ENCODE measurements around the gene GPR45. TPM values are rescaled to one million over a fixed set of nuclear protein-coding genes. Genes with fewer than 3 reads are reported as not detected.

GPR45 gene
- total RNA-seq, 2 experiments from 2014 or later, result not detected

GRCh38 chr2:105244451-105244850 is 2.9 kb downstream of the GPR45 start:
- no peaks in the 10 kb centered on the region for H3K79me2 ChIP-seq (ENCODE audit: insufficient read depth, low read depth, low read length)
- no TSS peak for BruUV-seq (replicated peaks)
- ChIA-PET POLR2A (interaction anchor here (0.7 kb wide), 1 partner anchor 657 kb away, joined by 3 read pairs; no protein-coding TSS in a partner anchor), CTCF (ENCODE audit: unreplicated experiment) (no interaction called here)
- H3K4me2 ChIP-seq (ENCODE audit: low read length), result no peak overlapping the region
- no peaks in the 10 kb centered on the region for H3K9me3 ChIP-seq (ENCODE audit: low read length)
- DNase-seq (ENCODE audit: low spot score), result no peak
- H3K4me3 ChIP-seq (ENCODE audit: low read depth, low read length, poor library complexity, severe bottlenecking), result no peak overlapping the region
- TF ChIP-seq, protein P1, sequence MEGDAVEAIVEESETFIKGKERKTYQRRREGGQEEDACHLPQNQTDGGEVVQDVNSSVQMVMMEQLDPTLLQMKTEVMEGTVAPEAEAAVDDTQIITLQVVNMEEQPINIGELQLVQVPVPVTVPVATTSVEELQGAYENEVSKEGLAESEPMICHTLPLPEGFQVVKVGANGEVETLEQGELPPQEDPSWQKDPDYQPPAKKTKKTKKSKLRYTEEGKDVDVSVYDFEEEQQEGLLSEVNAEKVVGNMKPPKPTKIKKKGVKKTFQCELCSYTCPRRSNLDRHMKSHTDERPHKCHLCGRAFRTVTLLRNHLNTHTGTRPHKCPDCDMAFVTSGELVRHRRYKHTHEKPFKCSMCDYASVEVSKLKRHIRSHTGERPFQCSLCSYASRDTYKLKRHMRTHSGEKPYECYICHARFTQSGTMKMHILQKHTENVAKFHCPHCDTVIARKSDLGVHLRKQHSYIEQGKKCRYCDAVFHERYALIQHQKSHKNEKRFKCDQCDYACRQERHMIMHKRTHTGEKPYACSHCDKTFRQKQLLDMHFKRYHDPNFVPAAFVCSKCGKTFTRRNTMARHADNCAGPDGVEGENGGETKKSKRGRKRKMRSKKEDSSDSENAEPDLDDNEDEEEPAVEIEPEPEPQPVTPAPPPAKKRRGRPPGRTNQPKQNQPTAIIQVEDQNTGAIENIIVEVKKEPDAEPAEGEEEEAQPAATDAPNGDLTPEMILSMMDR (conservative IDR thresholded peaks at IDR 0.05; ENCODE audit: low read length), result no peak
- no peak for TF ChIP-seq EZH2phosphoT487 (IDR thresholded peaks at IDR 0.05; ENCODE audit: borderline replicate concordance, low read depth, low read length)
- no peaks in the 10 kb centered on the region for H3K4me1 ChIP-seq (ENCODE audit: insufficient read depth, low read length, poor library complexity, severe bottlenecking)
- no peaks in the 10 kb centered on the region for H3K36me3 ChIP-seq (ENCODE audit: insufficient read depth, low read length)
- intact Hi-C loops (cut with micrococcal nuclease; ENCODE audit: unreplicated experiment), result no loop called here
- H3K27ac ChIP-seq (ENCODE audit: low read depth, low read length, poor library complexity, severe bottlenecking), result no peak overlapping the region
- H4K20me1 ChIP-seq (ENCODE audit: insufficient read depth, low read length), result no peaks in the 10 kb centered on the region
- no peak overlapping the region for H2AFZ ChIP-seq (ENCODE audit: low read length)
- H3K9me2 ChIP-seq (ENCODE audit: insufficient read depth, low read length), result no peaks in the 10 kb centered on the region

GRCh38 chr2:105248316-105249070 is 7.0 kb downstream of the GPR45 start:
- intact Hi-C loops (cut with micrococcal nuclease; ENCODE audit: unreplicated experiment), result no loop called here
- Histone ChIP-seq H2AFZ (ENCODE audit: low read length) (no peak overlapping the region), H3K4me2 (ENCODE audit: low read length) (no peak overlapping the region), H3K9me3 (ENCODE audit: low read length) (no peaks in the 10 kb centered on the region), H4K20me1 (ENCODE audit: insufficient read depth, low read length) (no peaks in the 10 kb centered on the region), H3K27ac (ENCODE audit: low read depth, low read length, poor library complexity, severe bottlenecking) (no peak overlapping the region), H3K4me3 (ENCODE audit: low read depth, low read length, poor library complexity, severe bottlenecking) (no peak overlapping the region), H3K79me2 (ENCODE audit: insufficient read depth, low read depth, low read length) (no peaks in the 10 kb centered on the region), H3K9me2 (ENCODE audit: insufficient read depth, low read length) (no peaks in the 10 kb centered on the region), H3K4me1 (ENCODE audit: insufficient read depth, low read length, poor library complexity, severe bottlenecking) (no peaks in the 10 kb centered on the region), H3K36me3 (ENCODE audit: insufficient read depth, low read length) (no peaks in the 10 kb centered on the region)
- TF ChIP-seq EZH2phosphoT487 (IDR thresholded peaks at IDR 0.05; ENCODE audit: borderline replicate concordance, low read depth, low read length), result no peak
- TF ChIP-seq, protein P1 (conservative IDR thresholded peaks at IDR 0.05; ENCODE audit: low read length), result no peak
- no TSS peak for BruUV-seq (replicated peaks)
- no peak for DNase-seq (ENCODE audit: low spot score)
- CTCF ChIA-PET (ENCODE audit: unreplicated experiment), result no interaction called here
- POLR2A ChIA-PET, result no interaction called here

DNA sequence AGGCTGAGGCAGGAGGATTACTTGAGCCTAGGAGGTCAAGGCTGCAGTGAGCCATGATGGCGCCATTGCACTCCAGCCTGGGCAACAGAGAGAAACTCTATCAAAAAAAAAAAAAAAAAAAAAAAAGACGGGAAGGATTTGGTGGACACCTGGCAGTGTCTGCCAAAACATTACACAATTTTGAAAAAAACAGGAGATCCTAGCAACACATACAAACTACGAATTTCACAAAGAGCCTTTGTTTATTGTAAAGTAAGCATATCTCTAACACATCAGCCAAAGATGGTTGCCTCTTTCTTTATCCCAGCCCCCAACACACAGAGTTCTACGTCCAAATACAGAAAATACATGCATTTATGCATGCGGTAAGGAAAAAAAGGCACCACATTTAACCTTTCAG is 7.6 kb downstream of the GPR45 start:
- H2AFZ ChIP-seq (ENCODE audit: low read length), result no peak overlapping the region
- H3K4me1 ChIP-seq (ENCODE audit: insufficient read depth, low read length, poor library complexity, severe bottlenecking), result no peaks in the 10 kb centered on the region
- CTCF ChIA-PET (ENCODE audit: unreplicated experiment), result no interaction called here
- no peaks in the 10 kb centered on the region for H4K20me1 ChIP-seq (ENCODE audit: insufficient read depth, low read length)
- POLR2A ChIA-PET, result no interaction called here
- no peaks in the 10 kb centered on the region for H3K9me3 ChIP-seq (ENCODE audit: low read length)
- no peaks in the 10 kb centered on the region for H3K36me3 ChIP-seq (ENCODE audit: insufficient read depth, low read length)
- intact Hi-C loops (cut with micrococcal nuclease; ENCODE audit: unreplicated experiment), result no loop called here
- DNase-seq (ENCODE audit: low spot score), result no peak
- no peaks in the 10 kb centered on the region for H3K9me2 ChIP-seq (ENCODE audit: insufficient read depth, low read length)
- no peak overlapping the region for H3K27ac ChIP-seq (ENCODE audit: low read depth, low read length, poor library complexity, severe bottlenecking)
- H3K79me2 ChIP-seq (ENCODE audit: insufficient read depth, low read depth, low read length), result no peaks in the 10 kb centered on the region
- no peak overlapping the region for H3K4me2 ChIP-seq (ENCODE audit: low read length)
- no peak overlapping the region for H3K4me3 ChIP-seq (ENCODE audit: low read depth, low read length, poor library complexity, severe bottlenecking)
- TF ChIP-seq EZH2phosphoT487 (IDR thresholded peaks at IDR 0.05; ENCODE audit: borderline replicate concordance, low read depth, low read length), result no peak
- TF ChIP-seq, protein P1 (conservative IDR thresholded peaks at IDR 0.05; ENCODE audit: low read length), result no peak
- BruUV-seq (replicated peaks), result no TSS peak
